NCI-H2227 treated with DMSO at 0.1 percent for 48 hours (cell line): ENCODE measurements around the gene KLF13.
A peak's percentile ranks its signal among the peaks of the same experiment; 100 is the strongest.
"Not testable (repeated sequence)": the region's sequence is repeated elsewhere in the genome, so short reads cannot be mapped to it uniquely, and the experiment has no call there.

ENCODE experiments used
- DNase-seq: peaks from one replicate; lab custom pipeline; 2025; lab: John Stamatoyannopoulos, UW

The KLF13 gene

DNA sequence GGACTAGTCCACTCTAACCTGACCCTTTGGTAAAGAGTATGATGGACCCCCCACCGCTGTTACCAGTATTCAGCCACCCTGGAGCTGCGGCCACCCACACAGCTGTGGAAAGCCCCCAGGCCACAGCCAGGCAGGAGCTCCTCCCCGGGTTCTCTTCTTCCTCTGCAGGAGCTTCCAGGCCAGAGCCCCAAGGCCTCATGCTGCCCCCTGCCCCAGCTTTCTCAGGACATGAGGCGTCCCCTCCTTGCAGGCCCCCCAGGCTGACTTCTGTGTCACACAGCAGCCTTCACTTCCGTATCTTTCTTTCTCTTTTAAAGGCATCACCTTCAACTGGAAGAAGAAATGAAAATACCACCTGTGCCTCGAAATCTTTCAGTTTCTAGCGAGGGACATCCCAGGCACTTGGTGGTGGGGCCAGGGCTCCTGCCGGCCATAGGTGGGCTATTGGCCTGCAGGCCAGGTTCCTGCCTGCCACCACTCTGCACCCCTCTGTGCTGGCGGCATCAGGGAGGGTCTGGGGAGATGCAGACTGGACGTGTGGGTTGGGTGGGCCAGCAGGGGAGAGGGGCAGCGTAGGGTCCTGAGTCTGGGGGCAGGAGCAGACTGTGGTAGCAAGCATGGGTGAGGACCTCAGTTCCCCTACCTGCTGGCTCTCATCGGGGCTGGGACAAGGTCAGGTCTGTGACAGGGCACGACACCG, 19.9 kb downstream of the KLF13 start:
- no peak for DNase-seq

GRCh38 chr15:31347067-31347975, 20.7 kb downstream of the KLF13 start:
- DNase-seq = no peak

- DNase-seq = no peak
Observed at GRCh38 chr15:31347981-31348803, 21.6 kb downstream of the KLF13 start.

DNA sequence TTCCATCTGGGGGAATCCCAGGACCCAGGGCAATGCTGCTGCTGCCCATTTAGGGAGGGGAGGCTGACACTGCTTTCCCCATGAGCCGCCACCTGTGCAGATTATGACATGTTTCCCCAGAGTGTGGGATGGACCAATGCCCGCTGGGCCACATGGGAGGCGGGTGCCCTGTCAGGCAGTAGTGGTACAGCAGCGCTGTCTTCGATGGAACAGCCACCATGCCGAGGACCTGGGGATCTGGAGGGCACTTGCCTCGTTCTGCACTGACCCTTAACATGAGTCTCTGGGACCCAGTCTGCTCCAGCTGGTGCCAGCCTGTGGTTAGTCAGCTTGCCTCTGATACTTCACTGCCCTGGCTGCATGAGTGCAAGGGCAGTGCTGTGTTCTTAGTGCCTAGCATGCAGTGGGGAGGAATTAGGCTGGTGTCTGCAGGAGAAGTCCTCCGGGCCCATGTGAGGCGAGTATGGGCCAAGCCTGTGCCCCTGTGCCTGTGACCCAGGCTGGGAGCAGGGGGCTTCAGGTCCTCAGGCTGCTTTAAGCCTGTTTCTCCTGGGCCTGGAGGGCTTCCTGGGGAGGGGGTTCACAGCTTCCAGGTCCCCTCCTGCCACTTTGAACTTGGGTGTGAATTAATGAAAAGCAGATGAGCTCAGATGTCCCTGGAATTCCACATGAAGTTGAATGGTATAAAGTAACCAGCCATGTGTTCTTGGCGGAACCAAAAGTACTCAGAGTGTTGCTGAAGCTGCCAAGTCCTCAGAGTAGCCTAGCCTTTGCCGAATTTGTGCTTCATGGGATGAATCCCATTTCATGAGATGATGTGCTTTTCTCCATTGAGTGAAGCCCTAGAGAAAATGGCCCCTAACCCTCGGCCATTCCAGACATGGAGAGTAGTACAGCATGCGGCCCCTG, 22.9 kb downstream of the KLF13 start:
- DNase-seq = no peak

DNA sequence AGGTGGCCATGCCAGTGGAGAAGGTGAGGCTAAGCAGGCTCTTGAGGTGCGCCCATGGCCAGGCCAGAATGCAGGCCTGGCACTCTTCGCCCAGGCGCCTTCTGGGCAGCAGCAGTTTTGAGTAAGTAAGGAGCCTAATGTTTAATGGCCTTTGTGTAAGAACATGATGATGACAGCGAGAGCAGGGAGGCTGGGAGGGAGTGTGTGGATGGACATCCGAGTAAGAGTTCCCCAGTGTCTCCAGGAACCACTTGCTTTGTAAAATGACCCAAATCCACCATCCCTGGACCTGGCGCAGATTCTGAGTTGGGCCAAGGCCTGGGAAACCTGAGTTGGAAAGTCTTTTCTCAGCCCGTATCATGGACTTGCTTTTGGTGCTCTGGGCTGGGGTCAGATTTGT, 24.1 kb downstream of the KLF13 start:
- no peak for DNase-seq

GRCh38 chr15:31352339-31352751, 25.7 kb downstream of the KLF13 start:
- DNase-seq = no peak

DNA sequence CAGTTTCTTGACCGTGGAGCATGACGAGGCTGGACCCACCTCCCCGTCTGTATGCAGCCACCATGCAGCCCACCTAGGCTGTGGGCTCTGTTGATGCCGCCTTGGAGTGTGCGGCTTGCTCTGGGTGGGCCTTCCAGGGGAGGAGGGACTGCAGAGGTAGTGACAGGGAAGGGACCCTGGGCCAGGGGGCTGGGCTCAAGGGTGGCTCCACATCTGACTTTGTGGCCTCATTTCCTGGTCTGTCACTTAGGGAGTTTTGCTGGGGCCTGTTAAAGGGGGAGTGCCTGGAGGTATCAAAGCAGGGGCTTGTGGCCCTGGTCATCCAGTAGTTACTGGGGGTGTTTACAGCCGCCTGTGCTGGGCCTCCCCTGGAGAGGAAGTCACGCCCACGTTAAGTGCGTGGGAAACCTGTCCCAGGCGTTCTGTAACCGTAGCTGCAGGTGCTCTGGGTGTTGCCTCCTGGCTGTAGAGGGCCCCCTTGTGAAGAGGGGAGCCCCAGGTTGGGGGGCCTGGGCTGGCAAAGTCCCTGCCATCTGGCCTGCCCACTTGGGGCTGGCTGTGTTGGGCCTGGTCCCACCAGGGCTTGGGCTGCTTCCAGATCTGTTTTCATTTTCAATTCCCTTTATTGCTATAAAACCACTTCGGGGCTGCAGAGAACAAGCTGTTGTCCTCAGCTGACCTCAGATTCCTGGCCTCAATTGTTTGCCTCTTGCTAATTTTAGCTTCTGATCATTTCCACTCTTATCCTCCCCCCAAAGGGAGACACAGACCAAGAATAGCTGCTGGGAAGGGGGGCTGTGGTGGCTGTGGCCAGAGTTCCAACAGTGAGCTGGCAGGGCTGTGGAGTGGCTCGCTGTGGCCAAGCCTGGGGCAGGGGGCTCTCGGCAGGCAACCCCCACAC, 26.5 kb downstream of the KLF13 start:
- peak; percentile 79 for DNase-seq

GRCh38 chr15:31353931-31354330, 27.3 kb downstream of the KLF13 start:
- DNase-seq = no peak

DNA sequence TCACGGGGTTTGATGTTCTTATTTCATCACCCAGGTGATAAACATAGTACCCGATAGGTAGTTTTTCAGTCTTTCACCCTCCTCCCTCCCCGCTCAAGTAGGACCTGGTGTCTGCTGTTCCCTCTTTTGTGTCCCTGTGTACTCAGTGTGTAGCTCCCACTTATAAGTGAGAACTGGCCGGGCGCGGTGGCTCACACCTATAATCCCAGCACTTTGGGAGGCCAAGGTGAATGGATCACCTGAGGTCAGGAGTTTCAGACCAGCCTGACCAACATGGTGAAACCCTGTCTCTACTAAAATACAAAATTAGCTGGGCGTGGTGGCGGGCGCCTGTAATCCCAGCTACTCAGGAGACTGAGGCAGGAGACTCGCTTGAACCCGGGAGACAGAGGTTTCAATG, 29.5 kb downstream of the KLF13 start:
- DNase-seq = not testable (repeated sequence)

GRCh38 chr15:31357148-31357547, 30.5 kb downstream of the KLF13 start:
- DNase-seq = no peak

DNA sequence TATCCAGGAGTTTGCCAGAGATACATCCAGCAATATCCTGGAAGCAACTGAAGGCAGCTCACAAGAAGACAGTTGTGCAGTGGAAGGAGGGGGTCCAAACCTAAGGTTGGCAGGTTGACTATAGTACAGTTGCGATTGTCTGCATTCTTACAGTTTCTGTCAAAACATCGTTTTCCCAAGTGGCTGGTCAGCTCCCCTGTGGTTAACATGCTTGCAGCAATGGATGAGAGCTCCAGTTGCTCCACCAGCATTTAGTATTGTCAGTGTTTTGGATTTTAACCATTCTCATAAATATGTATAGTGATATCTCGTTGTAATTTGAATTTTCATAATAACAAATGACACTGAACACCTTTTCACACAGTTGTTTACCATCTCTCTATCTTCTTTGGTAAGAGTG, 31.5 kb downstream of the KLF13 start:
- no peak for DNase-seq

GRCh38 chr15:31358957-31359701, 32.5 kb downstream of the KLF13 start:
- no peak for DNase-seq

DNA sequence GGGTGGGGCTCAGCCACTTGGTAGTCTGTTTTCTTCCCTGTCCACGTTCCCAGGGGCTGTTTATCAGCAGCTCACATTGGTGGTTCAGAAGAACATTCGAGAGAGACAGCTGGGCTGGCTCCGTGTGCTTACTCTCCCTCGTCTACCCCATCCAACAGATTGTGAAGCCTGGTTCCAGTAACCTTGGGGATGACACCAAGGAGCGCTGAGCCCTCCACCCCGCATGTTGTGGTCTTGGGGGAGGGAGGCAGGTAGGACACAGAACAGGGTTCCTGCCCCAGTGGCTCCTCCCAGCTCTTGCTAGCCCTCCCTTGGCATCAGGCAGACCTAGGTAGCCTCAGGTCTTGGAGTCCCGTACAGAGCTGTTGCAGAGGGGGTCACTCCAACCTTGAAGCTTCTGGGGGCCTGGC, 33.1 kb downstream of the KLF13 start:
- no peak for DNase-seq

DNA sequence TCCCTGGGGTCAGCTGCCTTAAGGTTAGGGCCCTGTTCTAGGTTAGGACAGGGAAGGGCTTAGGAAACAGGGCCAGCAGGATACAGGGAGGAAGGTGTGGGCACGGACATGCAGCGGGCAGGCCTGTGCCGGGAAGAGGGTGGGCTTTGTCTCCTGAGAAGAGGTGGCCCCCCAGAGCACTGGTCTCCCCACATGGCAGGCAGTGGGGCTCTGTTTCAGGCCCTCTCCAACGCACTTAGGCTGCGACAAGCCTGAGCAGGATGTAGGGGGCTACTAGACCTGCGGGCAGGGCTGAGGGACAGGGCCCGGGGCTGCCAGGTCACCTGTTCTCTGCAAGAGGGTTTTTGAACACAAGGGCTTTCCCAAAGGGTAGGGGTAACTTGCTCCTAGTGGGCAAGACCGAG, 33.5 kb downstream of the KLF13 start:
- no peak for DNase-seq

- DNase-seq = no peak
Observed at GRCh38 chr15:31360843-31361763, 34.5 kb downstream of the KLF13 start.

GRCh38 chr15:31361764-31362515, 35.3 kb downstream of the KLF13 start:
- DNase-seq = no peak

GRCh38 chr15:31362886-31363285, 36.3 kb downstream of the KLF13 start:
- no peak for DNase-seq
